ENCODE results near the gene DLX6. TPM values are rescaled to one million over a fixed set of nuclear protein-coding genes. Genes with fewer than 3 reads are reported as not detected.

Gene DLX6
- total and polyA plus RNA-seq, 2 of the 8 experiments (the other 6 are each of a cell fraction or from before 2014, with no cell fraction given), result not detected

DNA sequence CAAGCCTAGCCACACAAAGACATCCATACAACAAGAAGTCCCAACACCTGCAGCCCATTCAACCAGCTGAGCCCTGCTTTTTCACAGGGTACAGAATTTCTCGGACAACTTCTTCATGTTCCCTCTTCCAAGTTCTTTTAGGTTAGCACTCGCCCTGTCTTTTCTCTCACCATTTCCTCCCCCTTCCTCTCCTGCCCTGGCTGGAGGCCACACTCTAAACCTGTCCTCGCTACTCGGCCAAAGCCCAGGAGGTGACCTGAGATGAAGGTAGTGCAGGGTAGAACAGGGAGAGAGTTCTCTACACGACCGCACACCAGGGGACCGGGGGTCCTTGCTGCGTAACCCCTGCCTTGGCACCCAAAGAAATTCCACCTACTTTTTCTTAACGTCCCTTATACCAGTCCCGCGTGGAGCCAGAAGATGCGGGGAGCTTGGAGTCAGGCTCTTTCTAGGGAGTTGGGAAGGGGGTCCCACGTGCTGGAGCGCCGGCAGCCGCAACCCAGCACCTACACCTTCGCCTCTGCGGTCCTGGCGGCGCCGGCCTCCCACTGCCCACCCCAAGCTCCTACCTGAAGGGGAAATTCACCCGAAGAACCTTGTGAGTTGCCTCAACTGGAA is 16.0 kb upstream of the DLX6 start (continued):
- TF ChIP-seq EP300 (IDR thresholded peaks at IDR 0.05; ENCODE audit: borderline replicate concordance in 1 of 2, low read depth in 2 of 2, low read length in 2 of 2) (no peak), RNF2 (IDR thresholded peaks at IDR 0.05; ENCODE audit: borderline replicate concordance, low read depth, low read length, missing control alignments, poor library complexity, severe bottlenecking) (peak; percentile 94), SP1 (IDR thresholded peaks at IDR 0.05; ENCODE audit: low read depth, low read length) (0 out of 2 replicates have a peak, but pooled peaks have one; percentile 10)
- TF ChIP-seq, protein P1, sequence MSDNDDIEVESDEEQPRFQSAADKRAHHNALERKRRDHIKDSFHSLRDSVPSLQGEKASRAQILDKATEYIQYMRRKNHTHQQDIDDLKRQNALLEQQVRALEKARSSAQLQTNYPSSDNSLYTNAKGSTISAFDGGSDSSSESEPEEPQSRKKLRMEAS (IDR thresholded peaks at IDR 0.05), result peak; percentile 59
